A172 (cell line): ENCODE measurements around the gene CLEC7A. TPM values are rescaled to one million over a fixed set of nuclear protein-coding genes. Genes with fewer than 3 reads are reported as not detected.

Source experiments
- DNase-seq: peaks from one replicate; pipeline ENCODE4 v3.0.0-alpha.2; 2015; ENCODE audit warnings: low spot score
- total RNA-seq: library from RNA; depleted of rRNA; stranded (reverse); fragments of >200 nt; shearing (Covaris generic); gene quantifications from 2 replicates; pipeline ENCODE4 v1.2.3, GENCODE V29; 2014

The CLEC7A gene
- total RNA-seq, 1 experiment from 2014 or later: not detected

DNA sequence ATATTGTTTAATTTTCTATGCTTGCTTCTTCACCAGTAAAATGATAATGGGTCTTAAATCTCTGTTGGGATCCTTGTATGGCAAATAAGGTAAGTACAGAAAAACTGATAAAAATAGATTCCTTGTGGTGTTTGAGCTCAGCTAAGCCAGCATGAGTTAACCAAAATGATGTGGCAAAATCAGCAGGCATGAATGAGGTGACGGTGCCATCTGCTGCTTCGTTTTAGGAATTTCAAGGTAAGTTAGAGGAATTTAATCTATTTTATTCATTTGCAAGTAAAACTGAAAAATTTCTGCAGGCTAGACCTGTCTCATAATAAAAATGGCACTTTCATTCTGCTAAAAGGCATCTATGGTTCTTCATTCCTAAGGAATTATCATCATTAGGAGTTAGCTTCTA, 10.0 kb upstream of the CLEC7A start:
- DNase-seq: peak; percentile 51

DNA sequence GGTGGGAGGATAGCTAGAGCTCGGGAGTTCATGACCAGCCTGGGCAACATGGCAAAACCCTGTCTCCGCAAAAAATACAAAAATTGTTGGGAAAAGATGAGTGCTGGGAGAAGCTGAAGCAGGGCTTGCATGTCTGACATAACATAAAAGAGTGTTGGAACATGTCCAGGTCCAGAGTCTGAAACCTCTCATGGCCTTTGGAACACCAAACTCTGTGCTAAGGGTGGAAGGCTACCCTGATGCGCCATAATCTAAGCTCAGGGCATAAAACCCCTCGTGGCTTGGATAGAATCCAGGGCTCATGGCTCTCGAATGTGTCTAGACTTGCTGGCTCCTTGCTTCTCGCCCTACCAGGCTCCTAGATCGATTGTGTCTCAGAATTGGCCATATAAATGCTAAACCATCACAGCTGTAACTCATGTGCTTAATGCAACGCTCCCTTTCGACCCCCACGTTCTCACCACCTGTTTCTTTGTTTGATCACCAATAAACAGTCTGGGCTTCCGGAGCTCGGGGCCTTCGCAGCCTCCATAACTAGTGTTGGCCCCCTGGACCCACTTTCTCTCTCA, 6.7 kb upstream of the CLEC7A start:
- no peak for DNase-seq

DNA sequence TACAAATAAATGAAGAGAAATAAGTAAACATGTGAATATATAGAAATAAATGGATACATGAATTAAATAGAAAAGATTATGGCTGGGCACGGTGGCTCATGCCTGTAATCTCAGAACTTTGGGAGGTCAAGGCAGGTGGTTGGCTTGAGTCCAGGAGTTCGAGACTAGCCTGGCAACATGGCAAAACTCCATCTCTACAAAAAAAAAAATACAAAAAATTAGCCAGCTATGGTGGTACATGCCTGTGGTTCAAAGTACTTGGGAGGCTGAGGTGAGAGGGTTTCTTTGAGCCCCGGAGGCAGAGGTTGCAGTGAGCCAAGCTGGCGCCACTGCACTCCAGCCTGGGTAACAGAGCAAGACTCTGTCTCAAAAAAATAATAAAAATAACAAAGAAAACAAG, 5.1 kb upstream of the CLEC7A start:
- DNase-seq: no peak

DNA sequence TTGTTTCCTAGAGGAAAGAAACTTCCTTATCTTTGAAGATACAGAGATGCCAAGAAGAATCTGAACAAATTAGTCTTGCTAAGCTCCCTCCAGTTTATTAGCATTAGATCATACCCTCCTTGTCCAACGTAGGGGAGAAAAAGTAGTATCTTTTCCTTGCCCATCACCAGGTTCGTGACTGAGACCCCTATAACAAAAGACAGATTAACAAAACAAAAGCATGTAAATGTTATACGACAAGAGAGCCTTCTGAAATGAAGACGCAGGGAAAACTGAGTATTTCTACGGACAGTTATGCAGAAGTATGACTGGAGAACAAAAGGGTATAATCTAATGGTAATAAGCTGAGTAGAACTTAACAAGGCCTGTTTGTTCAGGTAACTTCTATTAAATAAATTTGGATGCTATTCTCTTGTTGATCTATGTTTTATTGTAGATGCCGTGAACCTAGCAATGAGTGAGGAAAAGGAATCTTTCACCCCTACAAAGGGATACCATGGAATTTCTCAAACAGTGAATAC, 2.9 kb upstream of the CLEC7A start:
- DNase-seq: no peak

DNA sequence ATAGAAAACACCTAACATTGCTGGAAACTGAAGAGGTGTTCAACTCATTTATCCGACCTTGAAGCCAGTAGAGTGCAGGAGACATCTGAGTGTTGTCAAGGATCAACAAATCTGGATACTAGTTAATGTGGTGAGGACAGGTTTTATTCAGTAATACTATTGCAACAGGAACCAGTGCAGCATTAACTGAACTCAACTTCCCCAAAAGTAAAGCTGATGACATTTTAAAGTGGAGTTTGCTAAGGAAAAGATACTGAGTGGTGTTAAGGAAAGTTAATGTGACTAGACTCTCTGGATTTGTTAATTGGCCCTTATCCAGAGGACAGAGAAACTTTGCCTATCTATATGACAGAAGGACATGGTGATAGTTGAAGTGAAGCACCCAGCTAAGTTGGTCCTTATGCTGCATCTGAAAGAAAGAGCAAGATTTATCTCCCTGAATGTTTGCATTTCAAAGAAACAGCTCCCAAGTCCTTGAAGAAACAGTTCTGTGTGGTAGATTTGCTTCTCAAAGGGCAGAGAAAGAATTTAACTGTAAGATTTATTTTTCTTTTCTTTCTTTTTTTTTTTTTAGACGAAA, 1.2 kb upstream of the CLEC7A start:
- no peak for DNase-seq

DNA sequence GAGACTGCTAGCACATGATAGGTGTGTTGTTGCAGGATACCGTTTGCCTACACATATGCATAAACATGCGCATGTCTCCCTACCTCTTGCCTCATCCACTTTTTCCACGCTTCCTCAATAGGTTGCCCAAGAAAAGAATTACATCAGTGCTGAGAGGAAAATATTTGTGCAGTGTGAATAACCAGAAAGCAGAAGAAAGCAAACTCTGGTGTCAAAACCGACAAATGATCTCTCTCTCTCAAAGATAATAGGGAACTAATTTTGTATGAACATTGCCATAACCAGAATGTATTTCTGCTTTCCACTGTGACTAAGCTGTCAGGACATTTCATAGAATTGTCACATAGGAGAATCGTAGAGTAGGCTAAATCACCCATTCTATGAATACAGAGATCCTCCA, 1.3 kb downstream of the CLEC7A start:
- no peak for DNase-seq

DNA sequence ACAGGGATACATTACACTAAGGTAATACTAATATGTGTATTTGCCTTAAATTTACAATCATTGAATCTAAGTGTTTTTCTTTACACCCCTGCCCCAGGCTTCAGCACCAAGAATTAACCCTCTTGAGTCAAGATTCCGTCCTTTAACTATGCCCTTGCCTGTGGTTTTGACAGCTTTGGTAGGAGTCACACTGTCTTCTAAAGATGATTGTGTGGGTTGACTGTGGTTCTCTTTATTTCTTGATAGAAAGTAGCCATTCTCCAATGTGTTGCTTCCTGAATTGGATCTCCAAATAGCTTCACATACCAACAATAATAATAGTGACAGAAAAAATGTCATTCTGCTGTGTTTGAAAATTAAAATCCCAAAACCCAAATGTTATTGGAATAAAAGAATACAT, 3.6 kb downstream of the CLEC7A start:
- no peak for DNase-seq

DNA sequence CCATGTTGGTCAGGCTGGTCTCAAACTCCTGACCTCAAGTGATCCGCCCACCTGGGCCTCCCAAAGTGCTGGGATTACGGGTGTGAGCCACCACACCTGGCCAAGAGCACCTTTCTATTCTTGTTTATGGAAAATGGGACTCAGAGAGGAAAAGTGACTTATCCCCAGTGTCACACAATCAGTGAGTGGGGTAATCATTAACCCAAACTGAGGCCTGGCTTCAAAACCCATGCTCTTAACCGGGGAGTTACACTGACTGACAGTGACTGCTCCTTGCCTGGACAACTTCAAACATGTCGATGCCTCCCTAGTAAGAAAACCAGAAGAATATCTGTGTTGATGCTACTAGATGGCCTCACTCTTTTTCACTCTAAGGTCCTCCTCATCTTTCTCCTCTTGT, 7.3 kb downstream of the CLEC7A start:
- no peak for DNase-seq

DNA sequence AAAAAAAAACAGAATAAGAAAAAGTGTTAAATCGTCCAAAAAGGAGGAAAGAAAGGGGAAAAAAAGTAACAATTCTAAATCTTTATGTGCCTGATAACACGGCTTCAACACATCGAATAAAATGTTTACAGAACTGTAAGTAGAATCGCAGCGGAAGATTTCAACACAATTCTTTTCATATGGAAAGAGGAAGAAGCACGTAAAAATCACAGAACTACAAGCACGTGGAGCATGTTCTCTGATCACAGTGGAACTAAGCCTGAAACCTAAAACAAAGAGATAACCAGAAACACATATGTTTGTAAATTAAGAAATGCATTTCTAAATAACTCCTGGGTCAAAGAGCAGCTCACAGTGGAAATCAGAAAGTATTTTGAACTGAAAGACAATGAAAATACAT, 8.7 kb downstream of the CLEC7A start:
- no peak for DNase-seq

DNA sequence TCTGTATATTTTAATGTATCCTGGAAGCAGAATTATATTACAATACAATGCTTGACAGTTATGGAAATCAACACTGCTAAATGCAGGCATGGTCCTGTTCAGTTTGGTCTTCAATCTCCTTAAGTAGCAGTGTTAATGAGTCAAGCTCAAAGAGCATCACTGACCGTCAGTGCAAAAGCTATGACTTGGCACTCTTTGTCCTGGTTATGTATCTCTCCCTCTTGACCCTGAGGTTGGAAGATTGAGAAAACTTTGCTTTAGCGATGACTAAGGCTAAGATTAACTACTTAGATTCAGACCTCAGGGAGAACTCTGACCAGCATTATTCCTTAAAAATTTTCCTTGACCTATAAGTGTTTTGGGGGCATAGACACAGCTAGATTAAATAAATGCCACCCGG, 10.9 kb downstream of the CLEC7A start:
- peak; percentile 28 for DNase-seq

DNA sequence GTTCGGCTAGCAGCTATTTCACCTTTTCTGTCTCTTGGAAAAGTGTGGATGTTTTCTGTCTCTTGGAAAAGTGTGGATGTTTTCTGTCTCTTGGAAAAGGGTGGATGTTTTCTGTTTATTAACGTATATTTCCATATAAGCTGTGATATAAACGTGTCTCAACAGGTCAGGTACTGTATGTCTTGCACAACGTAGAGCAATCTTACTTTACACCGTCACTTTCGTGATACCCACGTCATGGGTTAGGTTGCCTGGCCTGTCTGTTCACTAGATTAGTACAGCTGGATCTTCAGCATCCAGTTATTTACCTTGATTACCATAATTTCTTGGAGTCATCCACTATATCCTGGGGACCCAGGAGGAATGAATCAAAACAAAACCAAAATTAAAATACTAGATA, 14.1 kb downstream of the CLEC7A start:
- DNase-seq: no peak

DNA sequence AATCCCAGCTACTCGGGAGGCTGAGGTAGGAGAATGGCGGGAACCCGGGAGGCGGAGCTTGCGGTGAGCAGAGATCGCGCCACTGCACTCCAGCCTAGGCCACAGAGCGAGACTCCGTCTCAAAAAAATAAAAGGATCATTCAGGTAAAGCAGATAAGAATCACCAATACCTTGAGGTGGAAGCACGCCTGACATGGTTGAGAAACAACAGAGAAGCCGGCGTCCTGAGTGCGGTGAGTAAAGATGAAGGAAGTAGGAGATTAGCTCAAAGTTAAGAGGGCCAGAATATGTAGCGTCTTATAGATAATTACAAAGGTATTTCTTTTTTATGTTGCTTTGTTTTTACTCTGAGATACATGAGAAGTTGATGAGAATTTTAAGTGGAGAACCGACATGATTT, 14.7 kb downstream of the CLEC7A start:
- DNase-seq: no peak

DNA sequence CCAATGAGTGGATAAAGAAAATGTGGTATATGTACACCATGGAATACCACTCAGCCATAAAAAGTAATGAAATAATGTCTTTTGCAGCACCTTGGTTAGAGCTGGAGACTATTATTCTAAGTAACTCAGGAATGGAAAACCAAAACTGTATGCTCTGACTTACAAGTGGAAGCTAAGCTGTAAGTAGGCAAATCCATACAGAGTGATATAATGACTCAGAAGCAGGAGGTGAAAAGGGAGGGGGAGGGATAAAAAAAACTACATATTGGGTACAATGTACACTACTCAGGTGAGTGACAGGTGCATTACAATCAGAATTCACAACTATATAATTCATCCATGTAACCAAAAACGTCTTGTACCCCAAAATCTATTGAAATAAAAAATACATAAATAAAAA, 16.1 kb downstream of the CLEC7A start:
- DNase-seq: no peak

DNA sequence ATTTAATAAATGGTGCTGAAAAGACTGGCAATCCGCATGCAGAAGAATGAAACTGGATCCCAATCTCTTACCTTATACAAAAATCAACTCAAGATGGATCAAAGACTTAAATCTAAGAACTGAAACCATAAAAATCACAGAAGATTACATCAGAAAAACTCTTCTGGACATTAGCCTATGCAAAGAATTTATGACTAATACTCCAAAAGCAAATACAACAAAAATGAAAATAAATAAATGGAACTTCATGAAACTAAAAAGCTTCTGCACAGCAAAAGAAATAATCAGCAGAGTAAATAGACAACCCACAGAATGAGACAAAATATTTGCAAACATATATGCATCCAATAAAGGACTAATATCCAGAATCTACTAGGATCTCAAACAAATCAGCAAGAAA, 16.9 kb downstream of the CLEC7A start:
- DNase-seq: no peak

DNA sequence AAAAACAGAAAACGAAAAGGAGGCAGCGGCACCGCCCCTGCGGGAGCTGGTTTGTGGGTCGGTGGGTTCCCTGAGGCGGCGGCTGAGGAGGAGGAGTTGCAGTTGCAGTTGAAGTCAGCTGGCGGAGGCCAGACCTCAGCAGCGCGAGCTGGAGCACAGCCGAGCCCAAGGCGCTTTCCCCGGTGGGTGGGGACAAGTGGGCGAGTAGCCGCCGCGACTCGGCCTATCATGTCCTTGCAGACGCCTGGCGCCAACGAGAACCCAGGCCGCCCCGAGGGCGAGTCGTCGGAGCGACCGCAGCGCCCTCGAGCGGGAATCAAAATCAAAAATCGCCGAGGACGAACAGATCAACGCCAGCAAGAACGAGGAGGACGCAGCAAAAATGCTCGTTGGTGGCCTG, 18.5 kb downstream of the CLEC7A start:
- DNase-seq: no peak

DNA sequence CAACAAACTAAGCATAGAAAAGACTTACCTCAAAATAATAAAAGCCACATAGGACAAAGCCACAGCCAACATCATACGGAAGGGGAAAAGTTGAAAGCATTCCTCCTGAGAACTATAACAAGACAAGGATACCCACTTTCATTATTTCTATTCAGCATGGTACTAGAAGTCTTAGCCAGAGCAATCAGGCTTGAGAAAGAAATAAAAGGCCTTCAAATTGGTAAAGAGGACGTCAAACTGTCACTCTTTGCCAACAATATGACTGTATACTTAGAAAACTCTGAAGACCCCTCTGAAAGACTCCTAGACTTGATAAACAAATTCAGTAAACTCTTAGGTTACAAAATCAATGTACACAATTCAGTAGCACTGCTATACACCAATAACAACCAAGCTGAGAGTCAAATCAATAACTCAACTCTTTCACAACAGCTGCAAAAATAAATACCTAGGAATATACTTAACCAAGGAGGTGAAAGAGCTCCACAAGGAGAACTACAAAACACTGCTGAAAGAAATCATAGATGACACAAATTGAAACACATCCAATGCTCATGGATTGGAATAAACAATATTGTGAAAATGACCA, 19.6 kb downstream of the CLEC7A start:
- no peak for DNase-seq

DNA sequence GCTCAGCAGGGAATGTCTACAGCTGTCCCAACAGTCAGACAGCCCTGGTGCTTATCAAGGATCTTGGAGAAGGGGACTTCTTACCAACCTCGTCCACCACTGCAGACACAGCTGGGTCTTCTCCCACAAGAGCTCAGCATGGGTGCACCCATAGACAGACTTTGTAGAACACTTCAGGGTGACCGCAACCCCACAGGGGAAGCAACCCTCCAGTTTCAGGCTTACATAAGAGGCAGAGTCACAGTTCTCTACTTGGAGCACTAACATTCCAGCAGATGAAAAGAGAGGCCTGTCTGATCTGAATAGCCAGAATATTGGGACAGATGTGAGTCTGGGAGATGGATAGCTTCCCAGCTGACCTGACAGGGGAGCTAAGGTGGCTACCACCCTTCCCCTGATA, 27.7 kb downstream of the CLEC7A start:
- DNase-seq: no peak

DNA sequence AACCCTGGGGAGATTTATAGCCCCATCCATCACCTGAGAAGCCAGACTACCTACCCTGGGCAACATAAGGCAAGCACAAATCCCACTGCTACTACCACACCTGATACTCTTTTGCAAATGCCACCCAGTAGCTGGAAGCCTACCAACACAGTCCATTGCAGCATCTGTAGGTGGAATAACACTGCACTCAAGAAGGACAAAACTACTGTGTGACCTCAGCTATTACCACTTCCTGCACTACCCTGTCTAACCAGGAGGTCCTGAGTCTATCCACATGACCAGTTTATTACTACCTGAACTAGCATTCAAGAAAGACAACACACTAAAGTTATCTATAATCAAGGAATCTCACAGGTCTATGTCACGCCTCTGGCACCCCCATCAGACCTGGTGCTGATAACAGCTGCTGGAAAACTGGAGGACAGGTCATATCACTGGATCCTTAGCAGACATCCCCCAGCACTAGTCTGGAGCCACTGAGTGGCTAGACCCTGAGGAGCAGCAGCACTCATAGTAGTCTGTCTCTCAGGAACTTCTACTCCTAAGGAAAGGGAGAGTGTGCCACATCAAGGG, 28.3 kb downstream of the CLEC7A start:
- DNase-seq: peak; percentile 1

DNA sequence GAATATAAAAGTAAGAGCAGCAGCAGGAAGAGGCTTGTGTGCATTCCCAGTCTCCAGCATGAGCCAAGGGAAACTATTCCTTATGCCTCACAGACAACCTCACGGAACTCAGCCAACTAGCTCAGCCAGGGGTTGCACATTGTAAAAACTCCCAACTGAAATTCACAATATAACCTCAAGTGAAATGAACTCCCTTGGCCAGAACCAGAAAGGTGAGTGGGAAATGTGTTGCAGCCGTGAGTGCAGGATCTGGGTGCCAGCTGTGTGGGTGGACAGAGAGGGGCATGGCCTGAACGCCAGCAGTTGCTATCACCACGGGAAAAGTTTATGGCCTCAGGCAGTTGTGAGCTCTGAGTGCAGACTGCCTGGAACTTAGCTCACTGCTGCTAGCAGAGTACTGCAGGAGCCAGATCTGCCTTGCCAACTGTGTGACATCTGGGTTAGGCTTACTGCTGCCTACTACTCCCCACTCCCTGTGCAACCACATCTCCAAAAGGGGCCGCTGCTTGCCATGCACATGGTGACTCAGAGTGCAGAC, 28.9 kb downstream of the CLEC7A start:
- DNase-seq: peak; percentile 23

DNA sequence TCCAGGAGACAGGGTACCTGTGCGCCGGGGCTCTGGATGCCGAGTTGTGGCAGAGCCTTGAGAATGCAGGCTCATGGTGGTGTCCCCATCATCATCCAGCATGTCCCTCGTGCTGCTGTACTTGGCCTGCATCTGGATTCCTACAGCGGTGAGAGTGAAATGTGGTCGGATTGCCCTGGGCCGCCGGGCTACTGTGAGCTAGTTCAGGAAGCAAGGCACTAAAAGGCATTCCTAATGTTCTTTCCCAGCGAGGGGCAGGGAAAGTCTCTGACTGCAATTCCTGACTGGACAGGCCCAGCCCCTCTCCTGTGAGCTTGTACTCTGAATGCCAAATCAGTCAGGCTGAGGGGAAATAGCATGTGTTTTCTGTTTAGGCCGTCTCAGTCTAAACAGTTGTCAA, 31.2 kb downstream of the CLEC7A start, which contains the start of gene CLEC1A:
Gene CLEC1A, minus strand, starts transcription at position 195 of the 400 bp plus-strand sequence. Its CDS starts 63 bp downstream, at position 132.
- DNase-seq: no peak

DNA sequence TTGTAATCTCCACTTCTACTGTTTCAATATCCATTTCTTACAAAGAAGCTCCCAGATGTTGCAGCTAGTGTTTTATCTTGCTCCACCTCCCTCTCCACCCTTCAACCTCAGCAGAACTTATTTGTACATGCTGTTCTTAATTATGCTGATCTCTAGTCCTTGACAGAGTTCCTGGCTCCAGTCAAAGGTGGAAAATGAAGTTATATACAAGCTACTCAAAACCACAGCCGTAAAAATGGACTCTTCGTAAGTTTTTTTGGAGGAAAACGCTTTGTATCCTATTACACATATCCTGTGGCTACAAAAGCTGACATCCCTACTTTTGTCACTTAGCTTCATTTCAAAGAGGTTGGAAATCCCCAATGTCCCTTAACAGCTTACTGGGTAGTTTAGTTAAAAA, 32.5 kb downstream of the CLEC7A start:
- peak; percentile 4 for DNase-seq

DNA sequence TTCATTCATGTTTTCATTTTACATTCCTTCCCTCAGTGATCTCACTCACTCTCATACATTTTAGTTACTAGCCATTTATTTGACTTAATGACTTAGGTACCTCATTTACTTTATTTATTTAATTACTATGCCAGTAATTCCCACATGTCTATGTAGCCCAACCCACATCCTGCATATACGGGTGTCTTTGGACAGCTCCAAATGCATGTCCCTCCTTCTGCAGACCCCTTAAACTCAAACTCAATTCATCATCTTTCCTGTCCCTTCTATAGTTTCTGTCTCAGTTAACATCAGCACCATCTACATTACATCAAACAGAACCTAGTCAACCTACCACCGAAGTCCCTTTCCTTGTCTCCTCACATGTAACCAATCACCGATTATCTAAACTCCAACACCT, 34.0 kb downstream of the CLEC7A start:
- no peak for DNase-seq
